ENCODE results near the gene HOXA9. TPM values are rescaled to one million over a fixed set of nuclear protein-coding genes. Genes with fewer than 3 reads are reported as not detected.

Gene HOXA9
- total RNA-seq, 1 donor from 2014 or later = not detected

DNA sequence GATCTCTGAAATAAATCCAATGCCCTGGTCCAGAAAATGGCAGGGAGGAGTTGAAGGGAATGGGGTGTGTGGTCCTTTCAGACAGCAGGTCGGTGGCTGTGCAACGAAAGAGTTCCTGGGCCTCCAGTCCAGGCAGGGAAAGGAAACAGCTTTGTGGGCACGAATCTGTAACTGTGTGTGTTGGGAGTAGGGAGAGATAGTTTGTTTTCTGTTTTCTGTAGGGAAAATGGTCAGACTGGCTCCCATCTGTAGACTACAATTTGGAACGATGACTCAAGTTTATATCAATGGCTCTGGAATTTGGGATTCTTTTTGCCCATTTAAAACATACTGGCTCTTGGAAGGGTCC is 2.6 kb upstream of the HOXA9 start:
- intact Hi-C loops (cut with micrococcal nuclease) = loop anchor here (2.0 kb wide), 2 partner anchors 17 to 77 kb away; partner anchors contain the start of gene HOXA11

DNA sequence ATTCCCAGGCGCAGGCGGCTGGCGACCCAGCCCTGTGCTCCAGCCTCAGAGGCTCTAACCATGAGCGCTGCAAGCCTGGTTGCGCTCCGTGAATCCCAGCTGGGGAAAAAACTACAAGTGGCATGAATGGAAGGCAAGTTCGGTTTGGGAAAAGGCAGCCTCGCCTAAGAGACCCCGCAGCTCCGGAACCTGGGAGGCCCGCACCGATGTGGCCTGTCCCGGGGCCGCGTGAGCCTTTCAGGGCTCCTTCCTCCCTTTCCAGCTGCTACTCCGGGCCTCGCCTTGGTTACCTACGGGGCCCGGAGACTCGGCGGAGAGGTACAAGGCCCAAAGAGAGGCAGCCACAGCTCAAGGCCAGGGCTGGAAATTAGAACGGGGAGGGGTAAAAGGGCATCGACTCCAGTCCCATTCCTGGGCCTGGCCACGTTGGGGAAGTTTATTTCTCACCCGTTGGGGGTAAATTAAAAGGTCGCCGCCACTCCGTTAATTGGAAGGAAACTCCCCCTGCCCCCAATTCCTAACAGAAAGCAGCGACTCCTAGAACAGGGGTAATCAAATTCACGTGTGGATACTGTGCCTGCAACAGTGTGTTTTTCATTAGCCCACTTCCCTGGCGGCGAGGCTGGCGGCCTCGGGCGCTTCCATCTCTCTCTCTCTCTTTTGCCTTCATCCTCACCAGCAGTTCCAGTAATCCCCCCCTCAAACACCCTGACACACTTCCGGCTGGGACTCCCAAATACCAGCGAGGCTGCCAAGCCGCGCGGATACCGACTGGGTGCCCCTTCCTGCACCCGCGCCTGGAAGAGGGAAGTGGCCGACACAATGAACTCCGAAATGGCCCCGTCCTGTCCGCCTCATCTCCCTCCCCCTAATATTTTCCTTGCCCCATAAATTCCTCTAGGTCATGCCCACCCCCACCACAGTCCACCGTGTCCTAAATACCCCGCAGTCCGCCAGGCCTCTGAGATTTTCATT is 1.5 kb upstream of the HOXA9 start:
- intact Hi-C loops (cut with micrococcal nuclease) = loop anchor here (2.0 kb wide), 1 partner anchor 78 kb away; no protein-coding TSS in a partner anchor

DNA sequence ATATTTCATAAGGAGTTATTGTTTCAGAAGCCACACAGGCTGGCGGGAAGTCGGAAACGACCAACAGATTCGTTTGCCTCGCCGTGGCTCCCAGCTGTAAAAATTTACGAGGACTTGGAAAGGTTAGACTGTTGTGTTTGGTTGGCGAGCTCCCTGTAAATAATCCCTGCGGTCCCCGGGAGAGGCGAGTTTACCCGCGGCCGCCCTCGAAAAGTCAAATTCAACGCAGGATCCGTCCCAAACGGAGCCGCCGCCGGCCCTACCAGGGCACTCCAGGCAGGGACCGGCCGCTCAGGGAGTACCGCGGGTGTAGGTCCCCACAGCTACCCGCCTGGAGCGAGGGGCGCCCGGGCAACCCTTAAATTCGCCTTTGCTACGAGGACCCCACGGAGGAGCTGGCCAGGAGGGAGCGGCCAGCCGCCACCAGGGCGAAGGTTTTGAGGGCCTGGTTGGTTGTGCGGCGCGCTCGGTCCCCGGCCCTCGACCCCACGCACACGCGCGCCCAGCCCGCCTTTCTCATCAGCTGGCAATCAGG is 726 bp upstream of the HOXA9 start:
- intact Hi-C loops (cut with micrococcal nuclease) = loop anchor here (2.0 kb wide), 1 partner anchor 79 kb away; no protein-coding TSS in a partner anchor

DNA sequence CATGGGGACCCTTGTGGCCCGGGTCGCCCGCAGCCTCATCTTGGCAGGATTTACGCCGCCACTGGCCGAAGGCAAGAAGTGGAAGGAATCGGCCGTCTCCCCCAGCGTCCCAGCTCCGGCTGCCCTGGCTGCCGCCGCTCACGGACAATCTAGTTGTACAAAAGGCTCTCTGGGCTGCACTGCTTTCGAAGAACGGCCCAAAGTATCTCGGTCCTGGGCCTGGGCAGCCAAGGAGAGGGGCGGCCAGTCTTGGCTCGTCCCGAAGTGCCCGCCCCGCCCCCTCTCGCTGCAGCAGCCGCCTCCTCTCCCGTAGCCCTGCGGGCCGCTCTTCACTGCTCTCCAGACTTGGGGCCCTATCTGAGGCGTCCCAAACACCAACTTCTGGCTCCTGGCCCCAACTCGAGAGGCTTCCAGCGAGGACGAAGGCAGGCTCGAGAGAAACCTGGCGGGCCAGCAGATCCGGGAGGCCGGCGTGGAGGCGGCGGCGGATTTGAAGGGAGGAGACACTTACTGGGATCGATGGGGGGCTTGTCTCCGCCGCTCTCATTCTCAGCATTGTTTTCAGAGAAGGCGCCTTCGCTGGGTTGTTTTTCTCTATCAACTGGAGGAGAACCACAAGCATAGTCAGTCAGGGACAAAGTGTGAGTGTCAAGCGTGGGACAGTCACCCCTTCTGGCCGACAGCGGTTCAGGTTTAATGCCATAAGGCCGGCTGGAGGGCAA is 809 bp downstream of the HOXA9 start:
- intact Hi-C loops (cut with micrococcal nuclease) = loop anchor here (5.0 kb wide), 1 partner anchor 33 kb away; no protein-coding TSS in a partner anchor

DNA sequence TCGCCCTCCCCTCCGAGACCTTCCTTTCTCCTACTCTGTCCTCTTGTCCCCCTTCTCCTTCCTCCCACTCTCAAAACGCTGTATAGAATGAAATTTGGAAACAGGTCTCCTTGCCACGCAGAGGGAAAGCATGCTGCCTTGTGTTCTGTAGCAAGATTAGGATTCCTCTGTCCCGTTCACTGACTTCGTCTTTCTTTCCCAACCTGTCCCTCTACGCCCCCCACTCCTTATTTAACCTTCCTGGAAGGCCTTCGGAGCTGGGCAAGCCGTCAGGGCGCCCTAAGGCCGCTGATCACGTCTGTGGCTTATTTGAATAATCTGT is 1.3 kb downstream of the HOXA9 start:
- intact Hi-C loops (cut with micrococcal nuclease) = loop anchor here (5.0 kb wide), 1 partner anchor 33 kb away; no protein-coding TSS in a partner anchor

DNA sequence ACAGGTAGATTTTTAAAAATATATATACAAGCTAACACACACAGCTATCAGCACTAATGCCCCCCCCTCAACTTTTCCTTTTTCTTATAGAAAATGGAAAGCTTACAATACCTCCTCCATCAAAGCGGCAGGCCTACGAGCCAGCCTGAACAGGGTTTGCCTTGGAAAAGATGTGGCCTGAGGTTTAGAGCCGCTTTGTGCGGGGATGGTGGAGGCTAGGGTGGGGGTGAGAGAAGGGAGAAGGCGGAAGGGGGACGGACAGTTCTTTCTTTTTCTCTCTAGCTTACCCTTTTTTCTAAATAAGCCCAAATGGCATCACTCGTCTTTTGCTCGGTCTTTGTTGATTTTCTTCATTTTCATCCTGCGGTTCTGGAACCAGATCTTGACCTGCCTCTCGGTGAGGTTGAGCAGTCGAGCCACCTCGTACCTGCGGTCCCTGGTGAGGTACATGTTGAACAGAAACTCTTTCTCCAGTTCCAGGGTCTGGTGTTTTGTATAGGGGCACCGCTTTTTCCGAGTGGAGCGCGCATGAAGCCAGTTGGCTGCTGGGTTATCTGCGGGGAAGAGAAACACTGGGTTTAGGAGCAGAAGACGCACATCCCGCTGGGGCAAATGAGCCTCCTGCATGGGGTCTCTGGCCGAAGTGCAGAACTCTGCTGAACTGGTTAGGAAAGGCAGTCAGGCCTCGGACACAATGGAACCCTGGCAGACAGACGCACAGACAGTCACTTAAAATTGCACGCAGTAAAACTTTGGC is 1.9 kb downstream of the HOXA9 start:
- intact Hi-C loops (cut with micrococcal nuclease) = loop anchor here (5.0 kb wide), 1 partner anchor 34 kb away; no protein-coding TSS in a partner anchor

DNA sequence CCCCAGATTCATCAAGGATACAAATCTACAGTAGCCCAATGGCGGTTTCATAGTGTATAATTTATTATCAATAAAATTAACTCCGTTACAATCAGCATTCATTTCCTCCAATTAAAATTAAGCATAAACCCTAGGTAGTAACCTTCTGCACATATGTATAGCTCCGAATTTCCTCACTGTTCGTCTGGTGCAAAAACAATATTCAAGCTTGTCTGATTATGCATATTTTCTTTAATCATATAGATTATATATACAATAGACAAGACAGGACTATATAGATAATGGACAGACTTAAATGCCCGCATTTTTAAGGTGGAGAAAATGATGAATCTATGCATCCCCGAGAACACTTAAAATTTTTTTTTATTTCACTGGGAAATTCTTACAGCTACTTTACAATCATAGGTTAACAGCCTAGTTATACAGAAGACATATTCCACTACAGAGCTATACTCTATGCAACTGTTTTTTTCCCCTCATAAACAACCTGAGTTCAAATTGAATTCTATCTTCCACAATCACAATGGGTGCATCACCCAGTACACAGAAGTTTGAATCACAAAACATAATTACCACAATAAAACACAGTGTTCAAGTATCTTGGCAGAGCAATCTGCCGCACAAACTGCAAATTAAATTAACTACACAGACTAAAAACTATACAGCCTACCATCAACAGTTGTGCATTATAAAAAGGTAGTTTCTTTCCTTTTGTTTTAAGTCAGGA is 2.6 kb downstream of the HOXA9 start:
- intact Hi-C loops (cut with micrococcal nuclease) = loop anchor here (5.0 kb wide), 1 partner anchor 35 kb away; no protein-coding TSS in a partner anchor

DNA sequence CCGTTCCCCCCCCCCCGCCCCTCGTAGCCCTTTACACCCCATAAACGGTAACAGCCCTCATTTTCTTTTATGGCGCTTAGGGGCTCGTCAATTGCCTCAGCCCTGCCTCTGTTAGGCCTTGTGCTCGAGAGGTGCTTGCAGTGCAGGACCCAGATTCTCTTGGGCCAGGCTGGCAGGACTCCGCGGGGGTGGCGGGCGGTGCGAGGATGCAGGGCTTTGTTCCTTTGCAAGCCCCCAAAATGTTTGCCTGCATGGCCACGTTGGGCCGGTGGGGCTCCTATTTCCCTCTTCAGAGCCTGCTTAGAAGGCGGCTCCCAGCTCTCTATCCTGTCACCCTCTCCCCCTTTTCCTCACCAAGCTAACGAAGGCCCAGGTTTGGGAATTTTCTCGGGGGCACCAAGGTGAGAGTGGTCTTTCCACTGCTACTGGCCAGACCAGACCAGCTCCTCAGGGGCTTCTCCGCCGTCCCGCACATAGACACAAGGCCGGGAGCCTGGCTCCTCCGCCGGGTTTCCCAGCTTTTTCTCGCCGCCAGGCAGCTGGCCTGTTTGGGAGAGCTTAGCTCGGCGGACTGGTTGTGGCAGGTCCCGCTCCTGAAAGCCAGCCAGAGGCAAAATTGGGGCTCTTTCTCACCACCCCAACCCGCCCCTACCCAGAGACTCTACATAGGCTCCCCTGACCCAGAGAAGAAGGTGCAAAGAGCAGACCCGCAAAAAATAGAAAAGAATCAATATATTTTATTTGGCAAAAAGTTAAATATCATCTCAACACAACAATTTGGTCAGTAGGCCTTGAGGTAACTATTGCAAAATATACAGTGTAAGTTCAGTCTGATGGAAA is 3.4 kb downstream of the HOXA9 start:
- intact Hi-C loops (cut with micrococcal nuclease) = loop anchor here (1.0 to 5.0 kb wide), 9 partner anchors 11 to 1269 kb away; no protein-coding TSS in a partner anchor

DNA sequence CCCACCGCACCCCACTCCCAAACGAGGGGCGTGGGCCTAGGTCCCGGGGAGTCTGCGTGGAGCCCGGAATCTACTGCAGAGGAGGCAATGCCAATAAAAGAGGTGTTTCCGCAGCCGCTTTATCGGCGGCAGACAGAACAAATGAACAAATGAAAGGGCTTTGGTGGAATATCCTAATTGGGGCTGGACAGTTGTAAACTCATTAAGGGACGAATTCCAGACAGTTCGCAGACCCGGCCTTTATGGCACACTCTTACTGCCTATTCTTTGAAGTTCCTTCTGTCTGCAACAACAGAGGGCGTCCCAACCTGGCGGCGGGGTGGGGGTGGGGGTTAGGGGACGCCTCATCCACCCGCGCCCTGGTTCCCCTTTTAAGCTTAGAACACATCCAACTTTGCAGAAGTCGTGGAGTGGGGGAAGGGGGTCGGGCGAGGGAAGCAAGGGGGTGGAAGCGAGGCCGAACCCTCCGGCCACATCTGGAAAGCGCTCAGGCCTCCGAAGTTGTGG is 4.1 kb downstream of the HOXA9 start:
- intact Hi-C loops (cut with micrococcal nuclease) = loop anchor here (1.0 to 5.0 kb wide), 9 partner anchors 10 to 1268 kb away; no protein-coding TSS in a partner anchor

DNA sequence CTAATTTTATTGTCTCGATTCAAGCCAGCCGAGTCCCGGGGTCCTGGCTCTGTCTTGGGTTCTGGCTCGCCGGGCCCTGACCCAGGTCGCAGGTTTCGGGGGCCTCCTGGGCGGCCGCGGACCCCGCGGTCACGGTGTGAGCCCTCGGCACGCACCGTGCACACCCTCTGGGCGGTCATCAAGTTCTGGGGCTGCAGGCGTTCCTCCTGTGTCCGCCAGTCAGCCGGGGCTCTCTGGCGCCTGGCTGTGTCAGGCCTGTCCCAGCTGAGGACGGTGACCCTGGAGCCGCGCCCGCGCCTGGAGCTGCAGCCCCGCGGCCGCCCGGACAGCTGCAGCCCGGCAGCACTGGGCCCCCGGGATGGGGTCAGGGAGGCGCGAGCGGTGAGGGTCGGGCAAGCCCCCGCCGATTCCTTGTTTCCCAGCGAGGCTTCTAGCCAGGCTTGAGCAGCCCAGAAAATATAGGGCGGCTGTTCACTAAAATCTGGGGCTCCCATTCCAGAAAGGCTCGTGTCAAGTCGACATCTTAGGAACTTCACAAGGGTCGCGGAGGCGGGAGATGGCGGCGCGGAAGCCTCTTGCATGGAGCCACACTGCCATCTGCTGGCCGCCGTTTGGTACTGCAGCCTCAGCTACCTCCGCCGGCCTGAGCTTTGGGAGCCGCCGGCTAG is 4.7 kb downstream of the HOXA9 start:
- intact Hi-C loops (cut with micrococcal nuclease) = loop anchor here (1.0 to 5.0 kb wide), 9 partner anchors 9 to 1267 kb away; no protein-coding TSS in a partner anchor

DNA sequence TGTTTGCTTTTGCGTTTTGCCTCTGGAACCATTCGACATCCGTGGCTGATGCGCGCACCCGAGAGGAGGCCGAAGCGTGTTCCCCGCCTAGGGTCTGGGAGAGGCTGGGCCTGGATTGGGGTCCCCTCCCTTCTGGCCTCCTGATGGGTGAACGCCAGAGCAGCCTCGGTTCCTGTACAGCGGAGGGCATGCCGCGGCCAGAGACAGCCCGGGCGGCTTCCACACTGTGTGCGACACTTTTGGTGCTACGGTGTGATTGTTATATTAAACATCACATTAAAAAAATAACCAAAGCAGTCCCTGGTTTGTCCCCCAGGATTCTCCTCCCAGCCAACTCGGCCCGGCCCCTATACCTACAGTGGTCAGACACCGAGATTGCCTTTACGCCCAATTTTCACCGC is 5.2 kb downstream of the HOXA9 start:
- intact Hi-C loops (cut with micrococcal nuclease) = loop anchor here (2.0 to 5.0 kb wide), 3 partner anchors 37 to 783 kb away; no protein-coding TSS in a partner anchor

DNA sequence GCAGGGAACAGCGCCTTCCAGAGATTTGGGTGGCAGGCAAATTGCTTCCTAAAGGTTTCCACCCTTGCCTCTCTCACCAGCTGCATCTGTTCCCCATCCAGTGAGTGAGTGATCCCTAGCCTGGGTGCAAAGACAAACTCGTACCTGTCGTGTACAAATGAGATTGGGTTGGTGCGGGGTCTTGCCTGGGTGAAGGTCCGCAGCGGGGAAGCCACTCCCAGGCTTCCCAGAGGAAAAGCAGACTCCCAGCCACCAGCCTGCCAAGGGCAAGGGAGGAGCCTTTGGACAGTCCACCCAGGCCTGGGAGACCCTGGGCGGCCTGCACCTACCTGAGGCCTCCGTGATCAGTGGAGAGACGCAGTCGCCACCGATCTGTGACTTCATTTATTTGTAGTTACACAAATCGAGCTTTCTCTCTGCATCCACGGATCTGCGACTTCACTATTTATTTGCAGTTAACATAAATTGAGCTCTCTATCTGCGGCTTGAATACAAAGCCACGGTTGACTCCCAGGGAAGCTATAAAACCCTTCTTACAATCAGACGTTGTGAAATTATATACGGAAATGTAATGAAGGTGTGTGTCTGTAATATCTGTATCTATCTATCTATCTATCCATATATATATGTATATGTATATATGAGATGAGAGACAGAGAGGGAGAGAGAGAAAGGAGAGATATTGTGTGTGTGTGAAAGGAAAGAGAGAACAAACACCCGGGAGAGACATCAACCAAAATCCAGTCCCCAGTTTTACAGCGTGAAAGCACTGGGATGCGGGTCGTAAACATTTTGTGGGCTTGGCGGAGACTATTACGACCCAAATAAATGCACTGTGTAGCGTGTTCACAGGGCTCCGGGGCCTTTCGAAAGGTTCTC is 5.8 kb downstream of the HOXA9 start:
- intact Hi-C loops (cut with micrococcal nuclease) = loop anchor here (2.0 to 5.0 kb wide), 3 partner anchors 38 to 783 kb away; no protein-coding TSS in a partner anchor

DNA sequence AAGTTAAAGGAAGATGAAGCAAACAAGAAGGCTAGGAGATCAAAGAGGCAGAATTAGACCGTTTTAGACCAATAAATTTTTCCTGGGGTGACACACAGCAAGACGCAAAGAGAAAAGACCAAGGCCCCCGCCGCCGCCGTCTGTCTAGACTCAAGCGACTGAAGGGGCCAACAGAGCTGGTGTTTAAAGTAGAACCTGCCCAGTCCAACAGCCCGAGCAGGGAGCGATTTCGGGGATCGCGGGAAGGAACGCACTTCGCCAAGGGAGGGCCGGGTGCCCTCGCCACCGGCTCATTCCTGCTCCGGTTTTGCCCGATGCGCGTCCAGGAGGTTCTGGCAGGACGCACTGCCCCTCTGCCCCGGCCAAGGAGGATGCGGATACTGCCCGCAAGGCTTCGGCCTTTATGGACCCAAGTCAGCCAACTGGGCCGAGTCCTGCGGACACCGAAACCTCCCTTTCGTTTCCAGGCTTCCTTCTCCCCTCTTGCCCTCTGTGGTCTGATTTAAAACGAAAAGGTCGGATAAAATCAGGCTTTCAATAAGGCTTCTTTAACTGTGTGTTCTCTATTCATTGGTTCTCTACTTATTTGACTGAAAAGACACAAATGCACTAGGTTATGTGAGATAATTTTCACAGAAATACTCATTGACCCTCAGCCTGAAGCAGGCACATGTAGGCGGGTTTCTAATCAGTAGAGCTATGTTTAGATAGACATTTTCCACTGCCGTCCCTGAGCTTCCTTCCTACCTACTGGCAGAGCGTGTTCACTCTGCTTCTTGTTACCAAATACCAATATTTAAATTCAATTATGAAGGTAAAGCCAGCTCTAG is 6.7 kb downstream of the HOXA9 start:
- intact Hi-C loops (cut with micrococcal nuclease) = no loop called here

DNA sequence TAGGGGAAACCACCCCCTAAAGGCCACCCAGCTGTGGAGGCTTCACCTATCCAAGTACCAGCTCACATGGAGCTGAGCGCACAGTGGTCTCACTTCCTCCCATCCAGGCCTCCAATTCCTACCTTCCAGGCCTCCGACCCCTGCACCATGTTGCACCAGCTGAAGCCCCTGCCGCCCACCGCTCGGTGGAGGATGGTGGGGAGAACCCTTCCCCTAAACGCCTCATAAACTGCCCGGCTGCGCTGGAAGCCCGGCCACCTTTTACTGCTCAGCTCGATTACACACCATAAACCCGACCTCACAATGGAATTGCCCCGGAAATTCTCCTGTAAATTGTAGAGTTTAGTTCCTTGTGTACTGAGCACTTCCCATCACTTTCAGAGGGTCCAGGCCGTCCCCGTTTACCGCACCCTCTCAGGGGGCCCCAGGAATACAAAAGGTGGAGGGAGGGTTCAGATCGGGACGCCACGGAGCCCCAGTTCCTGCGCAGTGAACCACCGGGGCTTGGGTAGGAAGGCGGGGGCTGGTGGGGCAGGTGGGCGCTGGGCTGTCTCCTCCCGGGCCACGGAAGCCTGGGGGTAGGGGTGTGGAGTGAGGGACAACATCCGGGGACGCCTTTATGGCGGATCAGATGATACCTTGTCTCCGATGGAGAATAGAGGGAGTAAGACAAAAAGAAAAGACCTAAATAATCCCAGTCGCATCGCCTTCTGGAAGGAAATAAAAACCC is 7.5 kb downstream of the HOXA9 start:
- intact Hi-C loops (cut with micrococcal nuclease) = no loop called here

DNA sequence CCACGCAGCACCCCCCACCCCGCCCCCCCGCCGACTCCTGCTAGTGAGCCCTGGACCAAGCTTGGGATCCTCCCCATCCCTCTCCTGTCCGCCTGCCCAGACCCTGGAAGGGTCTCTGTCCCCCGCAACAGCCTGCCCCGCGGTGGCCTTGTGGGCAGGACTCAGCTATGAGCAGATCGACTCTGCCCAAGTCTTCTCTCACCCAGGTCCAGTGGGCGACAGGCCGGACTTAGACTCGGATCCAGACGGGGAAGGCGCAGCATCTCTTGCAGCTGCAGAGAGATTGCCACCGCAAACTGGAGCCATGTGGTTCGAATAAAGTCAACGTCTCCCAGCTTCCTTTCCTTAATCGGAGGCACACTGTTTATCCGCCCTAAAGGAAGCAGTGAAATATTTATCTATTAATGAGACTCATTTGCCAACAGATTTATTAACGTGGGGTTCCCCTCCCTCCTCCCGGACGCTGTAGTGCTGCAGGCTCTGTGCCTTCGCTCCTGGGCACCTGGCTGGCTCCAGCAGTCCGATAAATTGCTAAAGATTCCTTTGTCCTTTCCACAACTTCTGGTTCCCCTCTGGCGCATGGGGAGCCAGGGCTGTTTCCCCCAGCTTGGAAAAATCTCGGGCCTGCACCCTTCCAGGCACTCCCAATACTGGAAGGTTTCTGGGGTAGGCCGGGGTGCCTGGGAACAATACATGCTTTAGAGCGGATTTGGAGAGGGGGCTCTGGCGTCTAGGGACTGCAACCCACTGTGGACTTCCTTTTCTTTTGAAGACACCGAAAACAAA is 8.2 kb downstream of the HOXA9 start:
- intact Hi-C loops (cut with micrococcal nuclease) = no loop called here

Measured in T-helper 1 cell treated with Interleukin-12 subunit alpha and Interleukin-12 subunit beta and Interleukin-4 antibody, amounts not matched to agents 30 ng/mL and 1 ng/mL, for 36 hours (primary cell).